Activated CD8-positive, alpha-beta memory T cell treated with anti-CD3 and anti-CD28 coated beads, Interleukin-2, amount 50 U/mL, for 1 hour (primary cell): ENCODE results near the gene CYB561D1.

ENCODE experiments used
- DNase-seq: peaks from one replicate; pipeline ENCODE4 v3.0.0-alpha.2; 2020; ENCODE audit errors: extremely low read depth

Gene CYB561D1

DNA sequence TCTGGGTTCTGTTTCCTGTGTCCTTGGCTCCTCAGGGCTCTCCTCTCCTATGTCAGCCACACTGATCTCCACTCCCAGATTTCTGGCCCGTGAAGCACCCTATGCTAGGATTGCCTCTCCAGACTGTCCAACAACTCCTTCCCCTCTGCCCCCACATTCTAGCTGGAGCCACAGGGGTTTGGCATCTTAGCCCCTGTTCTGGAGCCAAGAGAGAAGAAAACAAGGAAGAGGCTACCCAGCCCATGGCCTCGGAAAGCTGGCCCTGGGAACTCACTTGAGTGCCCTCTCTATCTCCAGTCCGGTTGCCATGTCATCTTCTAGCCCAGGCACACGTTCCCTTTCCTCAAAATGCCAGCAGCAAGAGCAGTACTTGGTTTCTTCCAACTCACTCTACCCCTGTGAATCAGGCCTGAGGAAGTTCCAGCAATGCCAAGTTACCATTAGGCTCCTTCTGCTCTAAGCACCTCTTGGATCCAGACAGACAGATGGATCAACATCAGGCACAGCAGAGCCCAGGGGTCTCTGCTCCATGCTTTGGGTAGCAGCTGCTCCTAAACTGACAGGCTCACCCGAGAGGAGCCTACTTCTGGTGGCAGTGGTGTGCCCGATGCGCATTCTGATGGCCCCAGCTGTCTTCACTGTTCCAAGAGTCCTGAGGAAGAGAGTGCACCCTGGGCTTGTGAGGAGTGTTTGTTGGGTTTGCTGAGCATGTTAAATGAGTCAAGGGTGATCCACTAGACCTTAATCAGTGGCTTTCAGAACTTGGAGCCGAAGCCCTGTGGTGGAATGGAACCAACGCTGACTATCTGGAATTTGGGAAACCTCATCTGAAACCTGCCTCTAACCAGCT, 34.2 kb downstream of the CYB561D1 start:
- DNase-seq: no peak

DNA sequence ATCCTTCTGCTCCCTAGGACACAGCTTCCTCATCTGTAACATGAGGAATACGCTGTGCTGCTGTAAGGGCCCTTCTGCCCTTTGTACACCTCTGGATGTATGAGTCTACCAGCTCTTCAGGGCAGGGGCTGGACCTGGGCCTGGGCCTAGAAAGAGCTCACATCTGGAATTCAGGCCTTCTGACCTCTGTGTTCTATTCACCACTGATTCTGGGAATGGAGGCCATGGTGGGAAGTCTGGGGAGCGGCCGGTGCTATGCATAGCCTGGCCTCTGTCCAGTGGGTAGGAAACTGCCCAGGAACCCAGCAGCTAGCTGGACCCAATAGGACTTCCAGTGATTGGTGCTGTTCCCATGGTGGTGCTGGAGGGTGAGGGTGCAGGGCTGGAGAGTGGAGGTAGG, 34.8 kb downstream of the CYB561D1 start:
- no peak for DNase-seq

DNA sequence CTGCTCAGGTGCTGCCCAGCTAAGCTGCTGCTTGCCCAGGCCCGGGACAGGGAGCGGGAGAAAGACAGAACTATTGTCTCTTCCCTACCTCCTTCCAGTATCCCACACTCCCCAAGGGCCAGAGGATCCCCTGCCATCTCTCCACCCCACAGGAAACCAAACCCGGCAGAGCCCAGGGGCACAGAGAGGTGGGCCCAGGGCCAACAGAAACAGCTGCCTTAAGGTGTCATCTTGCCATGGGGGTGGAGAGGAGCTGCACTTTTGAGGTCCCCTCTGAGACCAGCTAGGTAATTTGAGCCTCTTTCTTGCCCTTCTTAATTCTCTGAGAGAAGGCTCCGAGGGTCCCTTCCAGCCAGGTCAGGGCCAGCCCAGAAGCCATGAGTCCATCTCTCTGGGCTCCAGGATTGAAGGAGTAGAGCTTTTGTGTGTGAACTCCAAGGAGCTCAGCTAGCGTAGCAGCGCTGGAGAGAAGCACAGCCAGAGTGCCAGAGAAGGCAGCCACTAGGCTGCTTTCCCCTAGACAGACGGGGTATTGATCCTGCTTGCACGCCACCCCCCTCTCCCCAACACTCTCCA, 36.1 kb downstream of the CYB561D1 start:
- DNase-seq: no peak

DNA sequence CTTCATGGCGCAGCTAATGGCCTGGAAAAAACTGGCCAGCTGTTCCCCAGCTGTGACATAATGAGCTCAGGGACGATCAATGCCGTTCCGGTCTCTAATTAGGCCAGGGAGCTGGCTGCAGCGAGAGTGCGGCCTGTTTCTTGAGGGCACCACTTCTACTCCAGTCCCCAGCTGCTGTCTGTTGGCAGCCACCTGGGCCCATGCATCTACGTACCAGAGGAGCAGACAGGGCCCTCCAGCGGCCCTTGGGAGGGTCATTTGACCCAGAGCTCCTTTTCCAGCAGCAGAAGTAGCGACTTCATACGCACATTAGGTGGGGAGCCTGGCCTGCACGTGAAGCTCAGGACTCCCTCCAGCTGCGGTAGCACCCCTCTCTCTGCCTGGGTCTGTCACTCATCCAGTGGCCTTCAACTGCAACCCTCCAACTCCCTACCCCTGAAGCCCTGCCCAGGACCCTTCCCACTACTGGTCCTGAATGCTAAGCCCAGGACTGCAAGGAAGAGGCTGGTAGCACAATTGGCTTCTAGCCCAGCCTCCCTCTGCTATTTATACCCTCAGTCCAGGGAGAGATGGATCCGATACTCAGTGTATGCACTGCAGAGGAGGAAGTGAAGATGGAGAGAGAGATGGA, 36.7 kb downstream of the CYB561D1 start:
- no peak for DNase-seq

DNA sequence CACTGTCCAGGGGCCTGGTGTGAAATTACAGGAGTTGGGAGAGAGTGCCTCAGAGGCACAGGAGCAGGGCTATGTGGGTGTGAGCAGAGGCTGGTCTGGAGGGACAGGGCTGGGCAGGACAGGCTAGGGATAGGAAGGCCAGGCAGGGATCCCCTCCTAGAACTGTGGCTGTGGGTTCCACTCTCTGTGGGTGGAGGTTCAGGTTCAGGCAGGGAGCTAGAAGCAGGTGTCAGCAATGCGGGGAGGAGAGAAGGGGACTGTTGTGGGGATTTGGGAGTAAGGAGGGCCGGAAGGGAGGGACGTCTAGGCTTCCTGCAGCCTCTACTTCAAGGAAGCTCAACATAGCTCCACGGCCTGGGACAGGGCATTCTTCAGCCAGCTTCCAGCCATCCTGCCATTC, 37.5 kb downstream of the CYB561D1 start:
- DNase-seq: no peak

DNA sequence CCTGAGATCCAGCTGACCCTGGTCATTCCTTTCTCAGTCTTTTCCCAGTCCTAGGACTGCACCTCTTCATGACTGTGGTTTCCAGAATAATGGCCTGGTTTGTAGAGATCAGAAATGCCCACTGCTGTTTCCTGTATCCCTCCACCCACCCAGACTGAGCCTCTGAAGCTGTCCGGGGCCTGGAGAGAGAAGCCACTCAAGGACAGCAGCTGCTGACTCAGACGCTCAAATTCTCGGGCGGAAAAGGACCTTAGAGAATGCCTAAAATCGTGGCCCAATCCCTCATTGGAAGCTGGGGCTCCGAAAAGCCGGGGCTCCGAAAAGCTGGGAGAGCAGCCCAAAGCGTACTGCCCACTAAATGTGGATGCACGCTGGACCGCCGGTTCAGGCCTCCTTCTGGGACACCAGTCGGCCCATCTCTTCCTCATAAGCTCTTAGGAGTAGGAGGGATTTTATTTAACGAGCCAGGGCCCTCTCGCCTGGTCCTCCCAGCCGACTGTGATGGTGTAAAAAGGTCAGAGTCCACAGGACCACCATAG, 38.0 kb downstream of the CYB561D1 start:
- DNase-seq: no peak

DNA sequence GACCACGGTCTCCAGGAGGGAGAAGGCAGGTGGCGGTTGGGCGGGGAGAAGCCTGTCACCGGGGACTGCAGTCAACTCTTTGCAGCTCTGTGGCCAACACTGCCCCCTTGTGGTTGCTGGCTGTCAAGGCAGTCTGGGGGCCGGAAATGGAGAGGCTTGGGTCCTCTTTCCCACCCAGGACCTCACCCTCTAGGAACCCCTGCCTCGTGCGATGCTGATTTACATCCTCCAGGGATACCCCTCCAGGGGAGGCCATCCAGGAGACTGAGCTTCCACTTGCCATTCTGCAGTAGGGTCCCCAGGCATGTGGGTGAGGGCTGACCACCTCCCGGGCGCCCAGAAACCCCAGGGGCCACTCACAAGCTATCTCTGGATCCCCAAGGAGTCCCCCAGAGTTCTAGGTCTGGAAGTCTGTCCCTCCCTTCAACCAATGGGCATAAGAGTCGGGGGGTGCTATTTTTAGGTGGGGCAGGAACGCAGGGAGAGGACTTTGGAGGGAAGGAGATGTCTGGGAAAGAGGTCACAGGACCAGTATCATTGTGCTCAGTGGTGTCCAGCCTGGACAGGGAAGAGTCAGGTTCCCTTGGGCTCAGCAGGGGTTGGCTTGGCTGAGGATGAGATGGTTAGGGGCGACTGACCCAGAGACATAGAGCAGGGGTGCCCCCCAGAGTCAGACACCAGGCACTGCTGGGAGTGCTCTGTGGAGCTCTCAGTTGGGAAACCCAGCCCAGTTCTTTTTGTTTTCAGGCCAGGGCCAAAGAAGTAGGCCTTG, 38.7 kb downstream of the CYB561D1 start:
- DNase-seq: peak; percentile 68

DNA sequence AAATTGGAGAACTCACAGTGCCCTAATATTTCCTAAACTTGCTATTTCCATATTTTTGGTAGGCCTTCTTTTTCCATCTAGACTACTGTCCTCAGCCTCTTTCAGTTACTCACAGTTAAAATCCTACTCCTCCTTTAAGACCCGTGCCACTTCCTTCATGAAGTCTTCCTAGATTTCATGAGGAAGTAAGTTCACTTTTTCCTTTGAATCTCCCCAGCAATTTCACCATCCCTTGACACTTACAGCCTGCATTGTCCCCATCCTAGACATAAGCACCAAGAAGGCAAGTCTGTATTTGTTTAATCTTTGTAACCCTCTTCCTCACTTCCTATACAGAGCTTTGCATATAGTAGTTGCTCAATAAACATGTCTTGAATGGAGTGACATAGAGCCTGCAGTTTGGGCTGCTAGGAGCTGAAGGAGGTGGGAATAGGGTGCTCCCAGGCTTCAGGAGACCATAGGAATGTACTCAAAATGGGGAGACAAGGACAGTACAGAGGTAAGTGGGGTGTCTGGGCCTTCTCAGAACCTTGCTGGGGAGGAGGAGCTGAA, 40.5 kb downstream of the CYB561D1 start:
- DNase-seq: no peak

DNA sequence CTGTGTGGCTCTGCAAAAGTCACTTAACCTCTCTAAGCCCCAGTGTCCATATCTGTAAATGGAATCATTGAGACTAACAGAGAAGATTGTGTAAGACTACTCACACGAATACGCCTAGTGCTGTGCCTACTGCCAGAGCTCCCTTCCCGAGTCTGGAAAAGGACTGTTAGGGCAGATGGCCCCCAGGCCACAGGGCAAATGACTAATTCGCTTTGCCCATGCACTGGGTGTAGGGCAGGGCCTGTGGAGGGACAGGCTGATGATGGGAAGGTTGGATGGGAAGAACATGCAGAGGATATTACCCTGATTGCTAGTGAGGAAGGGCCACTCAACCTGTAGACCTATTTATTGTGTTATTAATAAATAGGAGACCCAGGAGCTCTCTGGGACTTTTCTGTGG, 41.6 kb downstream of the CYB561D1 start:
- no peak for DNase-seq

DNA sequence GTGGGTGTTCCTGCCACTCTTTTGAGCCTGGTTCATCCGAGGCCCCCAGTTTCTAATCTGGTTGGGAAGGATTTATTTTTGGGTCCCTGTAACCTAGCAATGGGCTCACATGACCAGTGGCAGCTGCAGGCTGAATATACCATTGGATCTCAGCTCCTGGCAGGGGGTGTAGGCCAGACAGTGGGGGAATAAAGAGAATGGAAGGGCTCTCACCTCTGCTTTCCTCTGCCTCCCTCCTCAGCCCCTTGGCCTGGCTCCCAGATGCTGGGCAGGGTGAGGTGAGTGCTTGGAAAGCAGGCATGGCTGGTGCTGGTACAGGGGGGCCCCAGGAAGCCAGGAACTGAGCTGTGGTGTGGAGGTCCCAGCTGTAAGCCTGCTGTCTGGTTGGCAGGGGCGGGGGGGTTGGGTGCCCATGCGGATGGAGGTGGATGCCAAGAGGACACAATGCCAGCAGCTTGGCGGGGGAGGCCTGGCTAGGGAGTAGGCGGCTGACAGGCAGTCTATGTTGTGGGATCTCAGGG, 42.1 kb downstream of the CYB561D1 start:
- DNase-seq: no peak

DNA sequence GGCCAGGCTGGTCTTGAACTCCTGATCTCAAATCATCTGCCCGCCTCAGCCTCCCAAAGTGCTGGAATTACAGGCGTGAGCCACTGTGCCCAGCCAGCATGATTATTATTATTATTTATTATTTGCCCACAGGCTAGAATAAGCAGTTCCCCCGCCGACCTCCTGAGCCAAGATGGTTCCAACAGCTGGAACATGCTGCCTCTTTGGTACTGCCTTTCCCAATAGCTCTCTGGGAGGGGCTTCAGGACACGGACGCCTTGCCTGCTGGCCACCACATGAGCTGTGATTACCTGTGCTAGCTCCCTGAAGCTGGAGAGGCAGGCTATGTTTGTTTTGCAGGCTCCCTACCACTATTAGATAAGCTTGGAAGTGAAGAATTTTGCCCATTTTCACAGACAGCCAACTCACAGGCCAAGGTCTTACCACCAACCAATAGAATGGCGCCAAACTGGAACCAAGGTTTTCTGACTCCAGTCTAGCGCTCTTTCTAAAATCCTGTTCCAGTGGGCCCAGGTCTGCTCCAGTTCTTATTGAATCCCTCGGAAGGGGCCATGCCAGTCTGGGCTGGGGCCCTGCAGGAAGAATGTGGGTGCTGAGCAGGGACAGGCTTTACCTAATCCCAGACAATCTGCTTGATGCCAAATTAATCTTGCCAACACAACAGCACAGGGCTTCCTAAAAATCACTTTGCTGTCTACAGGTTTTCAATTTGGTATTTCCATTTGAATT, 43.7 kb downstream of the CYB561D1 start:
- no peak for DNase-seq

DNA sequence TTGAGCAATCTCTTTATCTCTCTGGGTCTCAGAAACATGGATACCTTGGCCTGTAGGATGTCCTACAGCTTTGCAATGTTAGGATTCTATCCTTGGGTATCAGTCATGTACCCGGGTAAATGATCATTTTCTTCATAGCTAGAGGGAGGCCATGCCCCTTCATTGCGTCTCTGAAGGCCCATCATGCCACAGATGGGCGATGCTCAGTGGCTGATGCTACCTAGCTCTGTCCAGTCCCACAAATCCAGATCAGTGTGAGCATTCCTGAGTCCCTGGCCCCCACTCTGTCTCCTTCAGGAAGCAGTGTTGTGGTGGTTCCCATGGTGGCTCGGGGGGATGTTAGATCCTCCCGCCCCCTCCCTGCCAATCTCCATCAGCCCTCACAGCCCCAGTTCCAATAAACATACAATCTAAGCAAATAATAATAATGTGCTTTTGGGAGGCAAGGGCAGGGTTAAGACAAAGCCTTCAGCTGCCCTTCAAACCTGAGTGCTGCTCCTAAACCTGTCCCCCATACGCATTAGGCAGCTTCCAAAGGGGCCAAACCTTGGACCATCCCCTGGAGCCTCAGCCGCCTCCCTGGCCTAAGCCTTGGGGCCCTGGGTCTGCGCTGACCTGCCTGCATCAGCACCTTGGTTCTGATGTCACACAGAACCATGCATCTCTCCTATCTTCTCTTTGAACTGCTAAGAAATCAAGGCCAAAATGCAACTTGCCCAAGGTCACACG, 45.1 kb downstream of the CYB561D1 start:
- DNase-seq: no peak

DNA sequence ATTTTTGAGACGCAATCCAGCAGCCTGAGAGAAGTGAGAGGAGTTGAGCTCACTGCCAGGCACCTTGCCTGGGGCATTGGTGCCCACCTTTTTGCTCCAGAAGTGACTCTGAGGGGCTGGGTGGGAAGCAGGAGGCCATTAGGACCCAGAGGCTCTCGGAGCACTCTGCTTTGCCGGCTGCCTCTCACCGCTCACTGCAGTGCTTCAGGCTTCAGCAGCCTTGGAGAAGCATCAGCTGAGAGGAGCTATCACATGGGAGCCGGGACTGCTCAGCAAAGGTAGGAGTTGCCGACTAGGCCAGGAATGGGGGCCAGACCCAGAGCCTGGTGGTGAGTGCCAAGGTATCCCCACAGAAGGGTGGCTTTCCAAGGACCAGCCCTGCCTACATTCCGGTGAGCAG, 45.8 kb downstream of the CYB561D1 start, which contains the start of gene GPR61:
GPR61 (plus strand) TSS at position 197 of the 400 bp plus-strand sequence. CDS start 3,151 bp downstream, outside the sequence.
- DNase-seq: no peak

DNA sequence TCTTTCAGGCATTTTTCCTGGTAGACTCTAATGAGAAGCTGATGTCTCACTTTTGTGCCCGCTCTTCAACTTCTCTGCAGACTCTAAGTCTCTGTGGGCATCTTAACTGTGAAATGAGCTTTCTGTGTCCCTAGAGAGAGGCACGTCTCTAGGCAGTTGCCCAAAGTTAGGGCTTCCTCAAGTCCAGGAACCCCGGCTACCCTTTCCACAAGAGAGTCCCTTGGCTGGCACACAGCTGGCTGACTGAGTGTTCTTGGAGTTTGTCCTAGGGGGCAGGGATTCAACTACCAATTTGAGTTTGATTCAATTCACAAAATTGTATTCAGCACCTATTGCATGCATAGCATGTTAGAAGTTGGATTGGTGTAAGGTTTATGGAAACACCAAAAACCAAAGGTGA, 47.2 kb downstream of the CYB561D1 start:
- DNase-seq: no peak

DNA sequence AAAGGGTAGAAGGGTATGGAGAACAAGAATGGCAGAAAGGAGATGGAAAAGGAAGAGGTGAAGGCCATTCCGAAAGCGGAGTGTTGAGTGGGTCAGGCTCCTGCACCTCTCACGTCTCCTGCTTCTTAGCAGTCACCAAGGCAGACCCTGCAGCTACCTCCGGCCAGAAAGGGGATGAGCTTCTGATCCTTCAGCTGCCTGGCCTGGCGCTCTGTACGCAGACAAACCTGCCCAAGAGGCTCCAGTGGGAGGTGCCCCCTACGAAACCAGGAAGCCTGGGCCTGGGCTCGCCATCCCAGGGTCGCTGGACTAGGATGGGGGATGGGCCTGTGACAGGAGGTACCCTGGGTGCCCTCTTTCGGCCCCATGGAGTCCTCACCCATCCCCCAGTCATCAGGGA, 48.8 kb downstream of the CYB561D1 start:
- no peak for DNase-seq

DNA sequence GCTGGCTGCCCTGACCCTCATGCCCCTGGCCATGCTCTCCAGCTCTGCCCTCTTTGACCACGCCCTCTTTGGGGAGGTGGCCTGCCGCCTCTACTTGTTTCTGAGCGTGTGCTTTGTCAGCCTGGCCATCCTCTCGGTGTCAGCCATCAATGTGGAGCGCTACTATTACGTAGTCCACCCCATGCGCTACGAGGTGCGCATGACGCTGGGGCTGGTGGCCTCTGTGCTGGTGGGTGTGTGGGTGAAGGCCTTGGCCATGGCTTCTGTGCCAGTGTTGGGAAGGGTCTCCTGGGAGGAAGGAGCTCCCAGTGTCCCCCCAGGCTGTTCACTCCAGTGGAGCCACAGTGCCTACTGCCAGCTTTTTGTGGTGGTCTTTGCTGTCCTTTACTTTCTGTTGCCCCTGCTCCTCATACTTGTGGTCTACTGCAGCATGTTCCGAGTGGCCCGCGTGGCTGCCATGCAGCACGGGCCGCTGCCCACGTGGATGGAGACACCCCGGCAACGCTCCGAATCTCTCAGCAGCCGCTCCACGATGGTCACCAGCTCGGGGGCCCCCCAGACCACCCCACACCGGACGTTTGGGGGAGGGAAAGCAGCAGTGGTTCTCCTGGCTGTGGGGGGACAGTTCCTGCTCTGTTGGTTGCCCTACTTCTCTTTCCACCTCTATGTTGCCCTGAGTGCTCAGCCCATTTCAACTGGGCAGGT, 49.5 kb downstream of the CYB561D1 start:
- DNase-seq: no peak

DNA sequence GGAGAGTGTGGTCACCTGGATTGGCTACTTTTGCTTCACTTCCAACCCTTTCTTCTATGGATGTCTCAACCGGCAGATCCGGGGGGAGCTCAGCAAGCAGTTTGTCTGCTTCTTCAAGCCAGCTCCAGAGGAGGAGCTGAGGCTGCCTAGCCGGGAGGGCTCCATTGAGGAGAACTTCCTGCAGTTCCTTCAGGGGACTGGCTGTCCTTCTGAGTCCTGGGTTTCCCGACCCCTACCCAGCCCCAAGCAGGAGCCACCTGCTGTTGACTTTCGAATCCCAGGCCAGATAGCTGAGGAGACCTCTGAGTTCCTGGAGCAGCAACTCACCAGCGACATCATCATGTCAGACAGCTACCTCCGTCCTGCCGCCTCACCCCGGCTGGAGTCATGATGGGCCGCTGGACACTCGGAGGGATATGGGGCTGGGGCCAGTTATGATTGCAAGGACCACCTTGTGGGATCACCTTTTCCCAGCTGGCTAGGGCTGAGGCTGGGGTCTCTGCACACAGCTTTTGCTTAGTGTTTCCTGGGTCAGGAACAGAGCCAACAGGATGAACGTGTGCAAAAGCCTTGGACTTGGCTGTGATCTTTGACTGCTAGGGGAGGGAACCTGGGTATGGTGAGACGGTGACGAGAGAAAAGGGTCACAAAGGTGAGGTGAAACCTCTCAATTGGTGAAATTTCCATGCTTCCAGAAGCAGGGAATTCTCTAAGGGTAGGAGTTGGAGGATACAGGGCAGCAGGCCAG, 50.3 kb downstream of the CYB561D1 start:
- DNase-seq: no peak

DNA sequence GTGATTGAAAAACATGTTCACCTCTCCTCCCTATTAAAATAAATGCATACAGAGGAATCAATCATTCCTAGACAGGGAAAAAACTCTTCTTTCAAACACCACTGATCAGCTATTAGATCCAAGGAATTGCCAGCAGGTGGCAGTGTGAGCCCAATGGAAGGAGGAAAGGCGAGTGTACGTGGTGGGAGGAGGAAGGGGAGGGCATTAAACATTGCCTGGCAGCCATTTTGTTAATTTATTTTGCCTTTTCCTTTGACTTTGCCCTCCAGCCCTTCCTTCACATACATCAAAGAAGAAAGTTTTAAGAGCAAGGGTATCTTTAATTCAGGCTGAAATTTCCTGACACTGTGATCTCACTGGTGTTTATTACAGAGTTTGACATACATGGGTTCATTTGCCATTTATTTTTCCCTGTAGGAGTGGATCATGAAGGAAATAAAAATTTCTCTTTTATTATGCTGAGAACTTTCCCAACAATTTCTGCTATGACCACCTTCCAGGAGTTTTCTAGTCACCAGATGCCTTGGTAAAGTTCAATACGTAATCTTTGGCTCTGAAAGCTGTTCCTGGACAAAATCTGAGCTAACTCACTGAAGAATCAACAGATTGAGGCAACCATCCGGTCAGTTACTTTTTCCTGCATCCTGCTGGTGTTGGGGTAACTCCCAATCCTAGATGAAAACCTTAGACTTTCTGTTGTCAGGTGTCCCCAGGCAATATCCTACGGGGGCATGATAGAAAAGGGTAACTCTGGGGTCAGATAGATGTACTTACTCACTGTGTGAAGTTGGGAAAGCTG, 52.6 kb downstream of the CYB561D1 start:
- DNase-seq: peak; percentile 82
